Heart right ventricle (tissue), 16 donors: ENCODE results near the gene U2AF1L4. TPM values are rescaled to one million over a fixed set of nuclear protein-coding genes. Genes with fewer than 3 reads are reported as not detected.

Experiments
- ATAC-seq, 8 donors: fragments of 200-7000 bp; cut with Tn5 transposase; one replicate each; pipeline ENCODE4 v1.9.1; 2020; ENCODE audit warnings: mild to moderate bottlenecking in 8 of 8, moderate library complexity in 8 of 8, moderate number of reproducible peaks in 1 of 8
- DNase-seq, 2 donors: peaks; one replicate each; pipeline ENCODE4 v3.0.0-alpha.2; 2020
- H3K27ac ChIP-seq, 10 donors: fragments of 200-600 bp; sonication (generic) in 2 of 10; one replicate each; pipeline versions ENCODE4 v1.5.0 to v1.8.0; 2020 to 2022; ENCODE audit warnings: mild to moderate bottlenecking in 3 of 10
- H3K27me3 ChIP-seq, 7 donors: fragments of 200-600 bp; one replicate each; pipeline ENCODE4 v1.8.0; 2021 to 2022; ENCODE audit warnings: mild to moderate bottlenecking in 2 of 7
- H3K36me3 ChIP-seq, 9 donors: fragments of 200-600 bp; sonication (generic) in 1 of 9; one replicate each; pipeline versions ENCODE4 v1.5.0 to v1.8.0; 2020 to 2022; ENCODE audit warnings: mild to moderate bottlenecking in 2 of 9
- H3K4me1 ChIP-seq, 9 donors: fragments of 200-600 bp; sonication (generic) in 1 of 9; one replicate each; pipeline versions ENCODE4 v1.5.0 to v1.8.0; 2020 to 2022; ENCODE audit warnings: mild to moderate bottlenecking in 4 of 9
- H3K4me3 ChIP-seq, 10 donors: fragments of 200-600 bp; sonication (generic) in 2 of 10; one replicate each; pipeline versions ENCODE4 v1.5.0 to v1.8.0; 2020 to 2022; ENCODE audit warnings: mild to moderate bottlenecking in 7 of 10, moderate library complexity in 2 of 10
- H3K9me3 ChIP-seq, 11 donors: fragments of 200-600 bp in 10 of 11; sonication (generic) in 2 of 11; one replicate each; pipeline versions ENCODE4 v1.5.0 to v1.8.0; 2013 to 2022; ENCODE audit warnings: mild to moderate bottlenecking in 2 of 11, control low read depth in 1 of 11, moderate library complexity in 1 of 11
- CTCF ChIP-seq, 9 donors: fragments of 200-600 bp; sonication (generic) in 2 of 9; IDR thresholded peaks; one replicate each; pipeline versions ENCODE4 v1.5.0 to v1.8.0; 2021 to 2022; ENCODE audit warnings: antibody characterized with exemption in 9 of 9, mild to moderate bottlenecking in 5 of 9, moderate library complexity in 1 of 9
- WGBS, 2 donors: extraction: QIAGEN DNeasy Blood & Tissue Kit; methylation state at CpG; one replicate each; pipeline ENCODE4 v1.1.7; 2013; ENCODE audit warnings: inconsistent platforms in 1 of 2; 5-methylcytosine and 5-hydroxymethylcytosine counted together
- intact Hi-C, 10 donors: fragments of 100-400 bp; cut with DNase I; formaldehyde crosslinking; loops; one replicate each; pipeline versions ENCODE4 v1.11.1 to v1.14.2; 2022
- polyA plus RNA-seq, 2 donors: library from polyadenylated mRNA; stranded (reverse); fragments of 200-250 nt; gene quantifications; one replicate each; pipeline ENCODE4 v1.2.3, GENCODE V29; 2013
- total RNA-seq, 10 donors: library from RNA; stranded (reverse); fragmentation: NEBNext Ultra II Directional in 3 of 10; extraction: Animal tissue kit (Norgen Biotek cat#: 25700) in 3 of 10; gene quantifications; one replicate each; pipeline versions ENCODE4 v1.2.1 to v1.2.4, GENCODE V29; 2021 to 2023
- donor health status: Arrhythmogenic right ventricular cardiomyopathy.
- donor health status: ischemic (EF 13 %, LVEDD 7.1; RV severe dilation, severe dysfunction).
- donor health status: healthy with polysubstance abuse.
- donor health status: DM: no; HTN: yes; CAD: no.
- donor health status: DM: no; HTN: no; CAD: no.
- donor health status: ischemic (EF 25% LVEDD 6.9; RV normal size, moderate dysfunction).
- donor health status: ischemic (EF 25% LVEDD 5.7; RV mildly dilated, moderate dysfunction).
- donor health status: healthy.
- donor health status: DM: yes; HTN: yes; CAD: no.
- donor health status: Ischemic cardiomyopathy.
- donor health status: ischemic (EF 35%, LVEDD 5.7; RV mildly dilated, moderate dysfunction).
- donor health status: nonischemic (EF 11% LVEDD 7.7; RV severe dilation, severe dysfunction).
- donor health status: DM: yes; HTN: yes; CAD: no.
- donor health status: PGD.
- donor health status: ischemic (EF 29% LVEDD 5.4; RV normal size, mild dysfunction).
- donor health status: nonischemic (EF 23%, LVEDD 6.1; RV moderate dilation, normal function).

U2AF1L4 gene
- total and polyA plus RNA-seq, 12 donors, result 11.5 to 57.7 (median 20.3) TPM

- no peak overlapping the region for H3K27ac ChIP-seq
- no peaks in the 10 kb centered on the region for H3K9me3 ChIP-seq
- TF ChIP-seq CTCF (IDR thresholded peaks at IDR 0.05), result no peak
- ATAC-seq (no peak), DNase-seq (no peak)
- no peaks in the 10 kb centered on the region for H3K36me3 ChIP-seq
- peaks cover 0 to 16% (median 7%) of the 10 kb centered on the region in 9 donors for H3K4me1 ChIP-seq
- intact Hi-C loops, result no loop called here
- 51 to 53% methylated on average over 9 of the region's 9 CpGs for WGBS, 2 donors
- H3K4me3 ChIP-seq, result peak overlapping the region in 6 of 10 donors; percentile 37 to 70 (median 58)
- peaks cover 0 to 18% (median 10%) of the 10 kb centered on the region in 7 donors for H3K27me3 ChIP-seq
Measured at GRCh38 chr19:35703343-35703742, 41.9 kb downstream of the U2AF1L4 start.

GRCh38 chr19:35702223-35703012 lies 42.8 kb downstream of the U2AF1L4 start:
- peak overlapping the region in 4 of 10 donors; percentile 51 to 76 (median 58) for H3K27ac ChIP-seq
- no peak for TF ChIP-seq CTCF (IDR thresholded peaks at IDR 0.05)
- H3K36me3 ChIP-seq, result no peaks in the 10 kb centered on the region
- H3K4me1 ChIP-seq, result peaks cover 0 to 16% (median 7%) of the 10 kb centered on the region in 9 donors
- DNase-seq, result peak; percentile 93 to 96
- 0 to 1% methylated on average over 50 of the region's 50 CpGs for WGBS, 2 donors
- peak; percentile 98 to 100 (median 100) for ATAC-seq
- intact Hi-C loops, result loop anchor here in 1 of 10 donors (1.0 kb wide), 1 partner anchor 14 kb away; no protein-coding TSS in a partner anchor
- peak overlapping the region; percentile 33 to 71 (median 59) for H3K4me3 ChIP-seq
- no peaks in the 10 kb centered on the region for H3K9me3 ChIP-seq
- H3K27me3 ChIP-seq, result peaks cover 0 to 18% (median 10%) of the 10 kb centered on the region in 7 donors

GRCh38 chr19:35696835-35697234 lies 48.4 kb downstream of the U2AF1L4 start:
- H3K36me3 ChIP-seq, result no peaks in the 10 kb centered on the region
- no peak for TF ChIP-seq CTCF (IDR thresholded peaks at IDR 0.05)
- peaks cover 0 to 4% (median under 1%) of the 10 kb centered on the region in 9 donors for H3K4me1 ChIP-seq
- WGBS, 2 donors, result 75 to 78% methylated on average over 4 of the region's 4 CpGs
- ATAC-seq (no peak), DNase-seq (no peak)
- no peak overlapping the region for H3K4me3 ChIP-seq
- no peaks in the 10 kb centered on the region for H3K27me3 ChIP-seq
- no peaks in the 10 kb centered on the region for H3K9me3 ChIP-seq
- no peak overlapping the region for H3K27ac ChIP-seq
- intact Hi-C loops, result loop anchor here in 2 of 10 donors (10.0 kb wide), 1 partner anchor 118 kb away; the partner anchor contains the start of gene PRODH2 (in 2 of the 2)

GRCh38 chr19:35695895-35696422 lies 49.3 kb downstream of the U2AF1L4 start:
- no peak for TF ChIP-seq CTCF (IDR thresholded peaks at IDR 0.05)
- DNase-seq, result no peak
- WGBS, 2 donors, result 81 to 85% methylated on average over 2 of the region's 2 CpGs
- no peak overlapping the region for H3K27ac ChIP-seq
- no peaks in the 10 kb centered on the region for H3K27me3 ChIP-seq
- H3K4me1 ChIP-seq, result peaks cover 0 to 4% (median 0%) of the 10 kb centered on the region in 9 donors
- H3K36me3 ChIP-seq, result no peaks in the 10 kb centered on the region
- ATAC-seq, result no peak
- H3K9me3 ChIP-seq, result no peaks in the 10 kb centered on the region
- intact Hi-C loops, result loop anchor here in 5 of 10 donors (2.0 to 10.0 kb wide), 4 partner anchors 21 to 237 kb away; partner anchors contain the start of gene PRODH2 (in 2 of the 5)
- H3K4me3 ChIP-seq, result no peak overlapping the region
